ENCODE measurements around the gene CCDC171. TPM values are rescaled to one million over a fixed set of nuclear protein-coding genes. Genes with fewer than 3 reads are reported as not detected.

The CCDC171 gene
- total RNA-seq, 1 experiment from 2014 or later: 2.4 TPM

DNA sequence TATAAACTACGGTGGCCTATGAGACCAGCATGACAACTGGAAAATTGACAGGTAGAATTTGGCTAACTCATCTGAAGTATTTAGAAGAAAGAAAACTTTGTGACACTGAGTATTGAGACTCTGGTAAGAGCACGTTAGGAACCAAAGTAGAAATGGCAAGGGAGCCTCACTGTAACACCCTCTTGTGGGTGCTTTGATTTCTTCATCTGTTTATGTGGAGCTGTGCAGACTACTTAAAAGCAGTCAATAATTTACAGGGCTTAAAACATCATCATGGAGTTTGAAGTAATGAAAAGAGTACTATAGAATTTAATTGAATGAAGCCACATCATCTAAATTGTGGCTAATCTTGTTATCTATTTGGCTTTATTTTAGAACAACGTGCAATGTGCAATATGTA is 414.2 kb downstream of the CCDC171 start:
- ChIA-PET CTCF (no interaction called here), POLR2A (ENCODE audit: unreplicated experiment) (no interaction called here)
- Histone ChIP-seq H3K4me1 (replicated peaks; ENCODE audit: insufficient read depth) (no peaks in the 10 kb centered on the region), H3F3A (ENCODE audit: insufficient read depth, low read depth) (no peaks in the 10 kb centered on the region), H3K27ac (no peak overlapping the region), H3K27me3 (ENCODE audit: insufficient read depth, low read depth) (no peaks in the 10 kb centered on the region), H3K9me3 (ENCODE audit: insufficient read depth, low read depth) (no peaks in the 10 kb centered on the region), H4K20me1 (ENCODE audit: insufficient read depth) (no peaks in the 10 kb centered on the region), H2AFZ (no peak overlapping the region), H3K9me2 (ENCODE audit: insufficient read depth) (no peaks in the 10 kb centered on the region; the same call in 1 of the 2 replicates), H3K4me3 (no peak overlapping the region), H3K36me3 (ENCODE audit: low read depth) (no peaks in the 10 kb centered on the region), H3K4me2 (no peak overlapping the region), H3K79me2 (ENCODE audit: low read depth) (no peaks in the 10 kb centered on the region)
- TF ChIP-seq, protein P1, sequence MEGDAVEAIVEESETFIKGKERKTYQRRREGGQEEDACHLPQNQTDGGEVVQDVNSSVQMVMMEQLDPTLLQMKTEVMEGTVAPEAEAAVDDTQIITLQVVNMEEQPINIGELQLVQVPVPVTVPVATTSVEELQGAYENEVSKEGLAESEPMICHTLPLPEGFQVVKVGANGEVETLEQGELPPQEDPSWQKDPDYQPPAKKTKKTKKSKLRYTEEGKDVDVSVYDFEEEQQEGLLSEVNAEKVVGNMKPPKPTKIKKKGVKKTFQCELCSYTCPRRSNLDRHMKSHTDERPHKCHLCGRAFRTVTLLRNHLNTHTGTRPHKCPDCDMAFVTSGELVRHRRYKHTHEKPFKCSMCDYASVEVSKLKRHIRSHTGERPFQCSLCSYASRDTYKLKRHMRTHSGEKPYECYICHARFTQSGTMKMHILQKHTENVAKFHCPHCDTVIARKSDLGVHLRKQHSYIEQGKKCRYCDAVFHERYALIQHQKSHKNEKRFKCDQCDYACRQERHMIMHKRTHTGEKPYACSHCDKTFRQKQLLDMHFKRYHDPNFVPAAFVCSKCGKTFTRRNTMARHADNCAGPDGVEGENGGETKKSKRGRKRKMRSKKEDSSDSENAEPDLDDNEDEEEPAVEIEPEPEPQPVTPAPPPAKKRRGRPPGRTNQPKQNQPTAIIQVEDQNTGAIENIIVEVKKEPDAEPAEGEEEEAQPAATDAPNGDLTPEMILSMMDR (conservative IDR thresholded peaks at IDR 0.05): no peak
- no peak for TF ChIP-seq EZH2 (IDR thresholded peaks at IDR 0.05; ENCODE audit: low read depth)
- no TSS peak for BruUV-seq (replicated peaks)
- no peak for DNase-seq
- intact Hi-C loops (cut with micrococcal nuclease; ENCODE audit: unreplicated experiment): no loop called here

DNA sequence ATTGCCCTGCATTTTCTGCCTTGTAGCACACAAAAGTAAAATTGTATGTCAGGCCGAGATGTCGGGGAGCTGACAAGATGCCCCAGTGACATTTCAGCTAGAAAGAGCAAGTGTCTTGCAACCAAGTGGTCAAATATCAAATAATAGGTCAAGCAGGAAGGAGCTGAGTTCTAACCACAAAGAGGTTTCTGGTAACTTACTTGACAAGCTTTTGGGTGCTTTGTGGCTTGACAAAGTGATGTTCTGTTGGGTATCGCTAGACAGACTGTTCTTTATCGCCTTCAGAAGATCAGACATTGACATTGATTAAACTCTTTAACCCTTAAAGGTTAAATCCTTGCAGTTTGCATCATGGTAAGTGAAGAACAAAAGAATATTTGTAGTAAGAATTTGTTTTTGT is 419.9 kb downstream of the CCDC171 start:
- TF ChIP-seq EZH2 (IDR thresholded peaks at IDR 0.05; ENCODE audit: low read depth): no peak
- TF ChIP-seq, protein P1 (conservative IDR thresholded peaks at IDR 0.05): no peak
- H3K27ac ChIP-seq: no peak overlapping the region
- H2AFZ ChIP-seq: no peak overlapping the region
- H3K9me3 ChIP-seq (ENCODE audit: insufficient read depth, low read depth): no peaks in the 10 kb centered on the region
- H3F3A ChIP-seq (ENCODE audit: insufficient read depth, low read depth): no peaks in the 10 kb centered on the region
- POLR2A ChIA-PET (ENCODE audit: unreplicated experiment): no interaction called here
- no peak overlapping the region for H3K4me2 ChIP-seq
- H3K79me2 ChIP-seq (ENCODE audit: low read depth): no peaks in the 10 kb centered on the region
- no peaks in the 10 kb centered on the region for H3K27me3 ChIP-seq (ENCODE audit: insufficient read depth, low read depth)
- no peaks in the 10 kb centered on the region; the same call in 1 of the 2 replicates for H3K9me2 ChIP-seq (ENCODE audit: insufficient read depth)
- no peak for DNase-seq
- no peaks in the 10 kb centered on the region for H3K4me1 ChIP-seq (replicated peaks; ENCODE audit: insufficient read depth)
- no peak overlapping the region for H3K4me3 ChIP-seq
- H4K20me1 ChIP-seq (ENCODE audit: insufficient read depth): no peaks in the 10 kb centered on the region
- CTCF ChIA-PET: no interaction called here
- H3K36me3 ChIP-seq (ENCODE audit: low read depth): no peaks in the 10 kb centered on the region
- BruUV-seq (replicated peaks): no TSS peak
- intact Hi-C loops (cut with micrococcal nuclease; ENCODE audit: unreplicated experiment): no loop called here

DNA sequence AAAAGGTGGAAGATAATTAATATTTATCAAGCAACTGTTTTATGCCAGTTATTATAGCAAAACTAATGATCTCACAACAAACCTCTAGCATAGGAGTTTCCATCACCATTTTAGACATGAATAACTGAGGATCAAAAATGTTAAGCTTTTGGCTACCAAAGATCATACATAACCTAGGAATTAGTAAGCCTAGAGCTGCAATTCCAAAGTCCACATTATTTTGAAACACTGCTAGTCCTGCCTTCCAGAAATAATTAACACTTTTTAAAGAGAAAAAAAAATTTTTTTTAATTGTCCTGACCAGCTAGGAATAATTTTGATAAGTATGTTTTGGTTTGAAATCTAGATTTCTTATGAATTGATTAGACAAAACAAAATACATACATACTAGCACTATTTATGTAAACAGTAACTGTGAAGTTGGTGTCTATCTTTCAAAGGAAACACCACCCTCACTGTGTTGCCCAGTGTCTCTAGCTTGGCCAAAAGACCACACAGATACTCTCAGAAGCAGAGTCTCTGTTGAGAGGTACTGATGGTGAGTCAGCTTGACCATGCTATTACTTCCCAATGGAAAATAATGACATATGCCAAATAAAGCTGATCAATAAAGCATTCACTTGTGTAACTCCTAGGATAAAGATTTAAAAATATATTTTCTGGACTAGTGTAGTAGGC is 422.4 kb downstream of the CCDC171 start:
- Histone ChIP-seq H3K36me3 (ENCODE audit: low read depth) (no peaks in the 10 kb centered on the region), H3K27me3 (ENCODE audit: insufficient read depth, low read depth) (no peaks in the 10 kb centered on the region), H4K20me1 (ENCODE audit: insufficient read depth) (no peaks in the 10 kb centered on the region), H3K79me2 (ENCODE audit: low read depth) (no peaks in the 10 kb centered on the region), H3K4me1 (replicated peaks; ENCODE audit: insufficient read depth) (no peaks in the 10 kb centered on the region), H3K4me3 (no peak overlapping the region), H3K27ac (no peak overlapping the region), H3F3A (ENCODE audit: insufficient read depth, low read depth) (no peaks in the 10 kb centered on the region), H2AFZ (no peak overlapping the region), H3K9me3 (ENCODE audit: insufficient read depth, low read depth) (no peaks in the 10 kb centered on the region), H3K4me2 (no peak overlapping the region), H3K9me2 (ENCODE audit: insufficient read depth) (no peaks in the 10 kb centered on the region; the same call in 1 of the 2 replicates)
- DNase-seq: no peak
- intact Hi-C loops (cut with micrococcal nuclease; ENCODE audit: unreplicated experiment): no loop called here
- BruUV-seq (replicated peaks): no TSS peak
- CTCF ChIA-PET: no interaction called here
- POLR2A ChIA-PET (ENCODE audit: unreplicated experiment): no interaction called here
- TF ChIP-seq EZH2 (IDR thresholded peaks at IDR 0.05; ENCODE audit: low read depth): no peak
- TF ChIP-seq, protein P1 (conservative IDR thresholded peaks at IDR 0.05): no peak

Data from PC-9 (cell line).